Activated T-helper 9 cell treated with anti-CD3 and anti-CD28 coated beads, Interleukin-2, amount 50 U/mL, for 16 hours (primary cell): ENCODE data around the gene FGGY.
"Not testable (repeated sequence)": the region's sequence is repeated elsewhere in the genome, so short reads cannot be mapped to it uniquely, and the experiment has no call there.

Experiments
- DNase-seq: peaks from one replicate; pipeline ENCODE4 v3.0.0-alpha.2; 2020; ENCODE audit warnings: low read depth

The FGGY gene

GRCh38 chr1:59549066-59549837, 252.4 kb downstream of the FGGY start:
- no peak for DNase-seq

GRCh38 chr1:59549903-59550302, 253.0 kb downstream of the FGGY start:
- DNase-seq, result no peak

GRCh38 chr1:59552007-59552406, 255.1 kb downstream of the FGGY start:
- no peak for DNase-seq

GRCh38 chr1:59553371-59553770, 256.5 kb downstream of the FGGY start:
- DNase-seq, result no peak

GRCh38 chr1:59554011-59554663, 257.2 kb downstream of the FGGY start:
- DNase-seq, result no peak

GRCh38 chr1:59554752-59555151, 257.9 kb downstream of the FGGY start:
- DNase-seq, result no peak

GRCh38 chr1:59556398-59556797, 259.5 kb downstream of the FGGY start:
- DNase-seq, result no peak

GRCh38 chr1:59556802-59557548, 260.1 kb downstream of the FGGY start:
- DNase-seq, result no peak

- no peak for DNase-seq
Observed at GRCh38 chr1:59557549-59557885, 260.6 kb downstream of the FGGY start.

GRCh38 chr1:59558580-59558979, 261.7 kb downstream of the FGGY start:
- not testable (repeated sequence) for DNase-seq

GRCh38 chr1:59560807-59561450, 264.0 kb downstream of the FGGY start:
- no peak for DNase-seq

GRCh38 chr1:59561796-59562195, 264.9 kb downstream of the FGGY start:
- no peak for DNase-seq

GRCh38 chr1:59564192-59564891, 267.4 kb downstream of the FGGY start:
- DNase-seq, result no peak

- no peak for DNase-seq
Observed at GRCh38 chr1:59565611-59566410, 268.9 kb downstream of the FGGY start.

- no peak for DNase-seq
Observed at GRCh38 chr1:59568158-59568935, 271.5 kb downstream of the FGGY start.

- no peak for DNase-seq
Observed at GRCh38 chr1:59569198-59569597, 272.3 kb downstream of the FGGY start.

GRCh38 chr1:59570524-59570923, 273.6 kb downstream of the FGGY start:
- no peak for DNase-seq

GRCh38 chr1:59574085-59574484, 277.2 kb downstream of the FGGY start:
- no peak for DNase-seq

GRCh38 chr1:59577774-59578173, 280.9 kb downstream of the FGGY start:
- no peak for DNase-seq

- no peak for DNase-seq
Observed at GRCh38 chr1:59579222-59579621, 282.3 kb downstream of the FGGY start.
